ENCODE results near the gene SPATS2L.

Gene SPATS2L

GRCh38 chr2:200444530-200444929 lies 138.0 kb downstream of the SPATS2L start:
- DNase-seq (ENCODE audit: low spot score): no peak

- DNase-seq (ENCODE audit: low spot score): no peak
Observed at GRCh38 chr2:200445284-200445683, 138.8 kb downstream of the SPATS2L start.

- no peak for DNase-seq (ENCODE audit: low spot score)
Observed at GRCh38 chr2:200446612-200447011, 140.1 kb downstream of the SPATS2L start.

GRCh38 chr2:200447139-200447855 lies 140.8 kb downstream of the SPATS2L start:
- peak; percentile 74 for DNase-seq (ENCODE audit: low spot score)

DNA sequence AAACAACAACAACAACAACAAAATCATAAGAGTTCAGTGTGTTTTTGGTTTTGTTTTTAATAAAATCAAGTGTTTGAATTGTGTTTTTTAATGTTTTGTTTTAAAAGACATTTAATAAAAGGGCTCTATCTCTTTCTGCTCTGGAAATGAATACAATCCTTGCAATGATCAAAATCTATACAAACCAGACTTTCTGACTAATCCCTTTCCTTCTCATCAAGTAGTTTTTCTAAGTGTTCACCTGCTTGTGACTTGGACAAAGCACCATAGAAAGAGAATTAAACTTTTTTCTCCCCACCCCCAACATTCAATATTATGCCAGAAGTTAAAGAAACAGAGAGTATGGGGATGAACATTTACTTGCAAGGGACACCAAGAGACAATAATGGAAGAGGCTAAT lies 142.0 kb downstream of the SPATS2L start:
- no peak for DNase-seq (ENCODE audit: low spot score)

- DNase-seq (ENCODE audit: low spot score): no peak
Observed at GRCh38 chr2:200449149-200449548, 142.7 kb downstream of the SPATS2L start.

DNA sequence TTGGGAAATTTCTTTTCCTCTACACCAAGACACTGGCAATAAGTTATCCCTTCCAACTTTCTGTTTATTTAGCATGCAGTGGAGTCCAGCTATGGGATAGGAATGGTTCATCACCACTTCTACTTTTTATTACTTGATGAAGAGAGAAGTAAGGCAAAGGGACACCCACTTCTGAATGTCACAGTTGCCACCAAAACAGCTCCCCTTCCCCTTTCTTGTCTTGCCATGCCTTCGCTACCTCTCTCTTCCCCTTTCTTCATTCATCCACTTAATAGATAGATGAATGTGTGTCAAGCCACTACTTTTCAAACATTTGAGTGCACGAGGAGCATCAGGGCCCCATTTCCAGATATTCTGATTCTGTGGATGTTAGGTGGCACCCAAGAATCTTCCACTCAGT lies 143.8 kb downstream of the SPATS2L start:
- DNase-seq (ENCODE audit: low spot score): no peak

- DNase-seq (ENCODE audit: low spot score): no peak
Observed at GRCh38 chr2:200451511-200451910, 145.0 kb downstream of the SPATS2L start.

- DNase-seq (ENCODE audit: low spot score): no peak
Observed at GRCh38 chr2:200452377-200452776, 145.9 kb downstream of the SPATS2L start.

DNA sequence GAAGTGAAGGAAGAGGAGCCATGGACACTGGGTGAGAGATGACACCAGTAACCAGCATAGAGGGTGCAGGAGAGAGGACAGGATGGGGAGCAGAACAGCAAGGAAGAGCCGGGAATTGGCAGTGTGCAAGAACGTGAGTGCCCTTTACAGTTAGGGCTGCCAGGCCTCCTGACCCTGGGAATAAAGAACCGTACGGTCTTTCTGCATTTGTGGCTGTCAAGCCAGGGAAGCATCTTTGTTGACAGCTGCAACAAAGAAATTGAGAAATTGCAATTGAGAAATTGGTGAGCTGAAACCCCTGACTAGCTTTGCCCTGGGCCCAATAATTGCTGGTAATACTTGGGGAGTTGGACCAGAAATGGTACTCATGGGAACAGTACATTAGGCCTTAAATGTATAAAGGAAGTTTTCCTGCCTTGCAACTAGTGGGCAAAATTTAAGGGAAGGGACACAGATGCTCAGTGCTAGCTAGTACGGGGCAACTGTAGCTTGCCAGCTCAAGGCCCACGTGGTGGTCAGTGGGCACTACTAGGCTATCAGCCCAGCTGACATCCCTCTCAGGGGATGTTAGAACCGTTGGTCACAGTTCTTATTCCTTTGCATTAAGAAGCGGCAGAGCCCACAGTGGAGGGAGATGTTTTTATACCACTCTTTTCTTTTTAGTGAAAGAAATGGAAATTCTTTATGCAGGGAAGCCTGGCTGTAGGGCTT lies 146.8 kb downstream of the SPATS2L start:
- no peak for DNase-seq (ENCODE audit: low spot score)

- DNase-seq (ENCODE audit: low spot score): no peak
Observed at GRCh38 chr2:200453853-200454534, 147.5 kb downstream of the SPATS2L start.

GRCh38 chr2:200454927-200455801 lies 148.7 kb downstream of the SPATS2L start:
- no peak for DNase-seq (ENCODE audit: low spot score)

DNA sequence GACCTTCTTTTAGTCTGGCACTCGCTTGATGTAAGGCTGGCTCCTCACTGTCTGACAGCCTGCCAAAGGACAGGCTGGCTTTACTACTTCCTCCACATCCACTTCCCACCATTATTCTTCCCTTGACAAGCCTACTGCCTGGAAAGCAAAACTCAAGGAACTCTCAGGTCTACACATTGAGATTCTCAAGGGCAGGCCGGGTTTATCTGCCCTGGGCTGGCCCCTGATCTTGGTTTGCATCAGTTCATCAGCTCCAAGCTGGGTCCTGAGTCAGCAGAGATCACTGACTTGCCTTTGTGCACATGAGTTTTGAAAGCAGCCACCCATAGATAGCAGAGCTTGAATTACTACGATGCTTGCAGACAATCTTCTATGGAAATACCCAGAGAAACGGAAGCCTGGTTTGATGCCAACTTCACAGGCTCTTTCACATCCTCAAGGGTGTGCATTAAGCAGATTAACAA lies 149.5 kb downstream of the SPATS2L start:
- no peak for DNase-seq (ENCODE audit: low spot score)

DNA sequence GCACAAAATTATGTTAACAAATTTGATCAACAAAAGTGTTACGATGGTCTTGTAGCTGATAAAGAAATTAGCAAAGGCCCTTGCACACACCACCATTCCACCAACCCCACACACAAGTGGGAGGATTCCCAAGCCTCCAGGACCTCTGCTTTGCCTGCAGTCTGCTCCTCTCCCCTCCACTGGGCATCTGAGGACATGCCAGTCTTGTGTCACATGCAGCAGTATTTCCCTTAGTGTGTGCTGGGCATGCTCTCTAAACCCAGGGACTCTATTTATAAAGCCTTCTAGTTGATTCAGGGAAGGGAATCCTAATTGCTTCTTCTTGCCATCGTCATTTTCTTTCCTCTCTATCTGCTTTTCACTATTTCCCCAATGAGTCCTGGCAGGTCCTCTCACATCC lies 150.1 kb downstream of the SPATS2L start:
- no peak for DNase-seq (ENCODE audit: low spot score)

- no peak for DNase-seq (ENCODE audit: low spot score)
Observed at GRCh38 chr2:200459101-200459500, 152.6 kb downstream of the SPATS2L start.

DNA sequence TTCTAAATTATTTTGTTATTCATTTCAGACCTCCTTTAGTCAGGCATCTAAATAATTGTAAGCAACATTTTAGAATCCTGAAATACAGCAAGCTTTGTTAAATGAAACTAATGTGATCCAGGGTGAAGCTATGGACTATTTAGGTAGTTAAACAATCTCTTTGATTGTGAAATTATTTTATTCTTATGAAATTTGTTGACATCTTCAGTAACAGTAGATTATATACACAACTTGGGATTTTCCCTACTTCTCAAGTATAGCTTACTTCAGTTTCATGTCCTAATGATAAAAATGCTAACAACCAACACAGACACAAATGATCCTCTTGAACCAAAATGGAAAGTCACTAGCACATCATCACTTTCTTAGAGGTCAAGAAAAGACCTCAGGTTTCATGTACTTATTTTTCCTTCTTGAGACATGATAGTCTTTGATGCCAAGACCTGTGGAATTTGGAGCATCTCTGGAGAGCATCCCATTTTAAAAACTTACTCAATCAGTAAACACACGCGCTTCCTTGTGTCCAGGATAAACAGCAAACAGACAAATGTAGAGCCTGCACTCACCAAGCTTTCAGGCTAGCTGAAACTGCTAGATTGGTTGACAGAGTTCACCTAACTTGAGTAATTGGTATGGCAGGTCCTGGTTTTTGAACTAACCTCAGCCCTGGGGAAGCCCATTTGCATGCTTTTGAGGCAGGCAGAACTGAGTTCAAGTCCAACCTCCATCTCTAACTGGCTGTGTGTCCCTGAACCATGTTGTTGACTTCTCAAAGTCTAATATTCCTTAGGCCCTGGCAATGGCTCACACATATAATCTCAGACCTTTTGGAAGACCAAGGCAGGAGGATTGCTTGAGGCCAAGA lies 155.6 kb downstream of the SPATS2L start:
- DNase-seq (ENCODE audit: low spot score): no peak

- DNase-seq (ENCODE audit: low spot score): no peak
Observed at GRCh38 chr2:200463452-200463851, 157.0 kb downstream of the SPATS2L start.

GRCh38 chr2:200466425-200467418 lies 160.2 kb downstream of the SPATS2L start:
- DNase-seq (ENCODE audit: low spot score): no peak

DNA sequence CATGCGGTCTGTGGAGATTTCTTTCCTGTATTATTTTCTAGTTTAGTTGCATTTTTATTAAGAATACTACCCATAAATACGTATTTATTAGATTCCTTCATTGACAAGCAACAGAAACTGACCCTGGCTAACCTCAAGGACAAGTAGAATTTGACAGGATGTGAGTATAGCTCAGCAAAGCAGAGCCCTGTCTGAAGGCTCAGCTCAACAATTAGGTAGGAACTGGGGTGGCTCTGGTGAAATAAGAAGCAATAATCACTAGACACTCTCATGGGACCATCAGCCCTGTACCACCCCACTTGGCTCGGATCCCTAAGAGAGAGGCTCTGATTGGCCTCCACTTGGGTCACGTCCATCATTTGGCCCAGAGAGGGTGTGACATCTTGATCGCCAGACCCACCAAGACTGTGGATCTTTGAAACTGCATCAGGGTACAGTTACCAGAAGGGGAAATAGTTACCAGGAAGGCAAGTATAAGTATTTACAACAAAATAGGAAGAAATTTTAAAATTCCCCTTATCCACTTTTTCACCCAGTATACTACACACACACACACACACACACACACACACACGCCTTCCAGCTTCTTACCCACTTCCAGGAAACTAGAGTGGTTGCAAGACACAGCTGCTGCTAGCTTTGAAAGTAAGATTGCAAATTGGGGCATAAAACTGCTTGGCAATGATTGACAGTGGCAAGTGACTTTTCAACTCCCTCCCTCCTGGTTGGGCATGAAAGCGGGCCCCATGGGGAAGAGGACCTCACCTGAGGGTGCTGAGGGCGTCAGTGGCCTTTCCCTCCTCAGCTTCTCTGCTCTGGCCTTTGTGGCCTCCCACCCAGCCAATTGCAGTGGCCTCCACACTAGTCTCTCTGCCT lies 161.6 kb downstream of the SPATS2L start:
- DNase-seq (ENCODE audit: low spot score): no peak
